Measurements from ENCODE around the gene SOX15. TPM values are rescaled to one million over a fixed set of nuclear protein-coding genes. Genes with fewer than 3 reads are reported as not detected.
A peak's percentile ranks its signal among the peaks of the same experiment; 100 is the strongest.

Gene SOX15
- total RNA-seq, 2 experiments from 2014 or later: 0.84 to 1.6 TPM

DNA sequence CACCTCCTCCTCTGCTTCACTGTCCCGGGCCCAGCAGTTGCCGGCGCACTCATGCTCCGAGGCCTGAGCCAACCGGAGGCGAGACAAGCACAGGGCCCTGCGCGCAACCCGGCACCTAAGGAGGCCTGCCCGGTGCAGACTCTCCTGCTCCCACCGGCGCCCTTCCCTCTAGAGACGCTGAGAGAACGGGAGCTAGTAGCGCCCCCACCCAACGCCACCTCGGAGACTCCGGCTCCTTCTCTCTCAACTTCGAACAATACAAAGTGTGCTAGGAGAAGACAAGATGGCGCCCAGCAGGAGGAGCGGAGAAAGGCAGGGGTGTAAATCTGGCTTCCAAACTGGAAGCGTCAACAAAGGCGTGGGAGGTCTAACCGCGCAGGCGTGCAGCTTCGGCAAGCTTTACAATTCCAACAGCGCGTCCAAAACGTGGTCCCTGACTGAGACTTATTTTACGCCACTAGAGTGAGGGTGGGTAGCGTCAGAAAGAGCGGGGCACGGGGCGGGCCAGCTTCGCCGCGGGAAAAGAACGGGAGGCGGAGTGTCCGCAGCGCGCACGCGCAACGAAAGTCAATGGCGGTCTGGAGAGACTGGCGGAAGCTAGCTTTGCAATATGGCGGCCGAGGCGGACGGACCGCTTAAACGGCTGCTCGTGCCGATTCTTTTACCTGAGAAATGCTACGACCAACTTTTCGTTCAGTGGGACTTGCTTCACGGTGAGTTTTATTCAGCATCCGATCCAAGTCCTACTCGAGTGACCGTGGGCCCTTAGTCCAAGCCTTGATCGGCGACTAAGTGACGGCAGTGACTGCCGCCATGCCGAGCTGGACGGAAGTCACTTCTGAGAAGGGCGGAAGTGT lies 6.4 kb downstream of the SOX15 start, which contains the start of gene MPDU1:
Gene MPDU1, plus strand, starts transcription at position 600 of the 857 bp plus-strand sequence. Its CDS starts 11 bp downstream, at position 611.
- BruUV-seq (replicated peaks): TSS peak; percentile 90
- Histone ChIP-seq H3K36me3 (ENCODE audit: insufficient read depth, low read length) (peaks cover 64% of the 10 kb centered on the region), H3K4me1 (ENCODE audit: insufficient read depth, low read length, poor library complexity, severe bottlenecking) (peaks cover 33% of the 10 kb centered on the region)

DNA sequence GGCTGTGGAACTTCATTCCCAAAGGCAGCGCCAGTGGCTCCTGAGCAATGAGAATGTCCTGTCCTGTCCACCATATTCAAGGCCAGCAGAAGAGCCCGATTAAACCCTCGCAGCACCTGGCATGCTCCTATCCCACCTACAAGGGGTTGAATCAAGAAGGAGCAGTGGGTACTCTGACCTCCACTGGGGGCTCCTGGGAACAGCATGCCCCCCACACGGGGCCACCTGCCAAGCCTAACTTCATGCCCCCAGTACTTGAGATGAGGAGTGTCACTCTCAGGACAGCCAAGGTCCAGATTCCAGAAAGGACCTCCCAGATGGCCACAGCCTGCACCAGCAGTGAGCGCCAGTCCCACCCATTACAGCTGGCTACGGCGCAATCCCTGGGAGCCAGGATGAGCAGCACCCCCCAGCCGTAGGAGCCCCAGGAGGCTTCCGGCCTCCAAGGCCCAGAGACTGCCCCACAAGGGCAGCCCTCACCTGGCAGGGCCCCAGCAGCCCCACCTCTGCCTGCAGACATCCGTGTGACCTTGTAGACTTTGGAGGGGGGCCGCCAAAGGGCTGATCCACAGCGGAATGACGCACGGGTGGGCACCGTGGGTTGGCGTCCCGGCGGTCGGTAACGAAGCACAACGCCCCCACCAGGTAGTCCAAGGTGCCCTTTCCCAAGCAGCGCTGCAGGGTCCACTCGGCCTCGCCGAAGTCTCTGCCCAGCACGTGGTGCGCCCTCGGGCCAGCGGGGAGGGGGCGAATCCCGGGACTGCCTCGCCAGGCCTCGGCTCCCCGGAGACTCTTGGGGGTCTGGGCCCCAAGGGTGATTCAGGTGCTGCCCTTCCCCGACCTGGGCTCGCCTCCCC lies 7.3 kb downstream of the SOX15 start:
- no peak overlapping the region for H3K27ac ChIP-seq (ENCODE audit: low read depth, low read length, poor library complexity, severe bottlenecking)
- no peaks in the 10 kb centered on the region for H4K20me1 ChIP-seq (ENCODE audit: insufficient read depth, low read length)
- H3K9me2 ChIP-seq (ENCODE audit: insufficient read depth, low read length): no peaks in the 10 kb centered on the region
- H3K36me3 ChIP-seq (ENCODE audit: insufficient read depth, low read length): peaks cover 66% of the 10 kb centered on the region
- no peak overlapping the region for H2AFZ ChIP-seq (ENCODE audit: low read length)
- H3K4me1 ChIP-seq (ENCODE audit: insufficient read depth, low read length, poor library complexity, severe bottlenecking): peaks cover 39% of the 10 kb centered on the region
- peaks cover 5% of the 10 kb centered on the region; the same call in 1 of the 2 replicates for H3K79me2 ChIP-seq (ENCODE audit: insufficient read depth, low read depth, low read length)
- TF ChIP-seq EZH2phosphoT487 (IDR thresholded peaks at IDR 0.05; ENCODE audit: borderline replicate concordance, low read depth, low read length) (no peak), CTCF (conservative IDR thresholded peaks at IDR 0.05; ENCODE audit: low read length) (0 out of 2 replicates have a peak, but pooled peaks have one; percentile 14)
- POLR2A ChIA-PET: interaction anchor here (0.6 to 1.2 kb wide), 2 partner anchors 9 to 664 kb away, joined by 3 to 5 read pairs; no protein-coding TSS in a partner anchor
- H3K4me3 ChIP-seq (ENCODE audit: low read depth, low read length, poor library complexity, severe bottlenecking): peak overlapping the region; percentile 75
- intact Hi-C loops (cut with micrococcal nuclease; ENCODE audit: unreplicated experiment): no loop called here
- DNase-seq (ENCODE audit: low spot score): no peak
- peak overlapping the region; percentile 94; the same call in 1 of the 2 replicates for H3K4me2 ChIP-seq (ENCODE audit: low read length)
- no TSS peak for BruUV-seq (replicated peaks)
- CTCF ChIA-PET (ENCODE audit: unreplicated experiment): no interaction called here
- no peaks in the 10 kb centered on the region for H3K9me3 ChIP-seq (ENCODE audit: low read length)

More for the DNA sequence above, 6.4 kb downstream of the SOX15 start, which contains the start of gene MPDU1:
- H3K9me2 ChIP-seq (ENCODE audit: insufficient read depth, low read length): no peaks in the 10 kb centered on the region
- peak within 1 kb of the TSS; percentile 75 for H3K4me3 ChIP-seq (ENCODE audit: low read depth, low read length, poor library complexity, severe bottlenecking)
- H4K20me1 ChIP-seq (ENCODE audit: insufficient read depth, low read length): no peaks in the 10 kb centered on the region
- CTCF ChIA-PET (ENCODE audit: unreplicated experiment): interaction anchor here (0.5 kb wide), 1 partner anchor 30 kb away, joined by 4 read pairs; no protein-coding TSS in a partner anchor
- peak within 1 kb of the TSS; percentile 78 for H3K27ac ChIP-seq (ENCODE audit: low read depth, low read length, poor library complexity, severe bottlenecking)
- H3K79me2 ChIP-seq (ENCODE audit: insufficient read depth, low read depth, low read length): peaks cover 5% of the 10 kb centered on the region; the same call in 1 of the 2 replicates
- H3K4me2 ChIP-seq (ENCODE audit: low read length): peak within 1 kb of the TSS; percentile 94
- TF ChIP-seq CTCF (conservative IDR thresholded peaks at IDR 0.05; ENCODE audit: low read length): no peak
- no peak for TF ChIP-seq EZH2phosphoT487 (IDR thresholded peaks at IDR 0.05; ENCODE audit: borderline replicate concordance, low read depth, low read length)
- H3K9me3 ChIP-seq (ENCODE audit: low read length): no peaks in the 10 kb centered on the region
- peak; percentile 94 for DNase-seq (ENCODE audit: low spot score)
- intact Hi-C loops (cut with micrococcal nuclease; ENCODE audit: unreplicated experiment): no loop called here
- peak within 1 kb of the TSS; percentile 88 for H2AFZ ChIP-seq (ENCODE audit: low read length)
- POLR2A ChIA-PET: interaction anchor here (1.0 to 2.6 kb wide), 5 partner anchors 9 to 104 kb away, joined by 3 to 6 read pairs (median 4); partner anchors contain the start of genes FXR2 and TP53
